ENCODE data around the gene CA10.

DNA sequence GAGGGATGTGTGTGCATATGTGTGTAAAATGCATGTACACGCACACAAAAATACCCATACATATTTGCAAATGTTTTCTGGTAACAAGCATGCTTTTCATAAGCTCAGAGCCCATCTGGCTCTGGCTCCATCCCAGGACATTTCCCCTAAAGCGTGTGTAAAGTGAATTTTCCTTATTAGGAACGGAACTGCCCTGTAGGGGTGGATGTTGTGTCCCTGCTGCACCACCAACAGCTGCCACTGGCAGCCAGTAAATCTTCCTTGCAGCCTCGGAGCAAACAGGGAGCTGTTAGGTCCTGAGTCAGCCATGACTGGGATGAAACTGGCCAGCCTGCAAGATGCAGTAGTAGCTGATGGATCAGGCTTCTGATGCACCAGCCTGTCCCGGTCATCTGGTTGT lies 504.6 kb downstream of the CA10 start:
- TF ChIP-seq TCF4 (CRISPR knock-in tag; IDR thresholded peaks at IDR 0.05; ENCODE audit: borderline replicate concordance) (no peak), TOX (CRISPR knock-in tag; IDR thresholded peaks at IDR 0.05; ENCODE audit: borderline replicate concordance) (no peak), ARNTL (CRISPR knock-in tag; IDR thresholded peaks at IDR 0.05; ENCODE audit: borderline replicate concordance, low read depth) (no peak), PATZ1 (CRISPR knock-in tag; IDR thresholded peaks at IDR 0.05; ENCODE audit: borderline replicate concordance) (no peak), OSR1 (CRISPR knock-in tag; IDR thresholded peaks at IDR 0.05) (no peak), PPARA (CRISPR knock-in tag; IDR thresholded peaks at IDR 0.05; ENCODE audit: borderline replicate concordance) (no peak), ESRRG (CRISPR knock-in tag; IDR thresholded peaks at IDR 0.05) (no peak), ZFP30 (CRISPR knock-in tag; IDR thresholded peaks at IDR 0.05) (no peak), RARB (CRISPR knock-in tag; IDR thresholded peaks at IDR 0.05) (no peak), CREB5 (CRISPR knock-in tag; IDR thresholded peaks at IDR 0.05; ENCODE audit: low read depth) (no peak)
- TF ChIP-seq, protein P1, sequence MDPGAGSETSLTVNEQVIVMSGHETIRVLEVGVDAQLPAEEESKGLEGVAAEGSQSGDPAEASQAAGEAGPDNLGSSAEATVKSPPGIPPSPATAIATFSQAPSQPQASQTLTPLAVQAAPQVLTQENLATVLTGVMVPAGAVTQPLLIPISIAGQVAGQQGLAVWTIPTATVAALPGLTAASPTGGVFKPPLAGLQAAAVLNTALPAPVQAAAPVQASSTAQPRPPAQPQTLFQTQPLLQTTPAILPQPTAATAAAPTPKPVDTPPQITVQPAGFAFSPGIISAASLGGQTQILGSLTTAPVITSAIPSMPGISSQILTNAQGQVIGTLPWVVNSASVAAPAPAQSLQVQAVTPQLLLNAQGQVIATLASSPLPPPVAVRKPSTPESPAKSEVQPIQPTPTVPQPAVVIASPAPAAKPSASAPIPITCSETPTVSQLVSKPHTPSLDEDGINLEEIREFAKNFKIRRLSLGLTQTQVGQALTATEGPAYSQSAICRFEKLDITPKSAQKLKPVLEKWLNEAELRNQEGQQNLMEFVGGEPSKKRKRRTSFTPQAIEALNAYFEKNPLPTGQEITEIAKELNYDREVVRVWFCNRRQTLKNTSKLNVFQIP (CRISPR knock-in tag; IDR thresholded peaks at IDR 0.05; ENCODE audit: borderline replicate concordance, low read depth), result no peak
- TF ChIP-seq, protein P2, sequence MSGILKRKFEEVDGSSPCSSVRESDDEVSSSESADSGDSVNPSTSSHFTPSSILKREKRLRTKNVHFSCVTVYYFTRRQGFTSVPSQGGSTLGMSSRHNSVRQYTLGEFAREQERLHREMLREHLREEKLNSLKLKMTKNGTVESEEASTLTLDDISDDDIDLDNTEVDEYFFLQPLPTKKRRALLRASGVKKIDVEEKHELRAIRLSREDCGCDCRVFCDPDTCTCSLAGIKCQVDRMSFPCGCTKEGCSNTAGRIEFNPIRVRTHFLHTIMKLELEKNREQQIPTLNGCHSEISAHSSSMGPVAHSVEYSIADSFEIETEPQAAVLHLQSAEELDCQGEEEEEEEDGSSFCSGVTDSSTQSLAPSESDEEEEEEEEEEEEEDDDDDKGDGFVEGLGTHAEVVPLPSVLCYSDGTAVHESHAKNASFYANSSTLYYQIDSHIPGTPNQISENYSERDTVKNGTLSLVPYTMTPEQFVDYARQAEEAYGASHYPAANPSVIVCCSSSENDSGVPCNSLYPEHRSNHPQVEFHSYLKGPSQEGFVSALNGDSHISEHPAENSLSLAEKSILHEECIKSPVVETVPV (CRISPR knock-in tag; IDR thresholded peaks at IDR 0.05), result no peak
